ENCODE results near the gene DTX3L. TPM values are rescaled to one million over a fixed set of nuclear protein-coding genes. Genes with fewer than 3 reads are reported as not detected.

The DTX3L gene
- total RNA-seq, 1 donor from 2014 or later = 32.5 TPM

DNA sequence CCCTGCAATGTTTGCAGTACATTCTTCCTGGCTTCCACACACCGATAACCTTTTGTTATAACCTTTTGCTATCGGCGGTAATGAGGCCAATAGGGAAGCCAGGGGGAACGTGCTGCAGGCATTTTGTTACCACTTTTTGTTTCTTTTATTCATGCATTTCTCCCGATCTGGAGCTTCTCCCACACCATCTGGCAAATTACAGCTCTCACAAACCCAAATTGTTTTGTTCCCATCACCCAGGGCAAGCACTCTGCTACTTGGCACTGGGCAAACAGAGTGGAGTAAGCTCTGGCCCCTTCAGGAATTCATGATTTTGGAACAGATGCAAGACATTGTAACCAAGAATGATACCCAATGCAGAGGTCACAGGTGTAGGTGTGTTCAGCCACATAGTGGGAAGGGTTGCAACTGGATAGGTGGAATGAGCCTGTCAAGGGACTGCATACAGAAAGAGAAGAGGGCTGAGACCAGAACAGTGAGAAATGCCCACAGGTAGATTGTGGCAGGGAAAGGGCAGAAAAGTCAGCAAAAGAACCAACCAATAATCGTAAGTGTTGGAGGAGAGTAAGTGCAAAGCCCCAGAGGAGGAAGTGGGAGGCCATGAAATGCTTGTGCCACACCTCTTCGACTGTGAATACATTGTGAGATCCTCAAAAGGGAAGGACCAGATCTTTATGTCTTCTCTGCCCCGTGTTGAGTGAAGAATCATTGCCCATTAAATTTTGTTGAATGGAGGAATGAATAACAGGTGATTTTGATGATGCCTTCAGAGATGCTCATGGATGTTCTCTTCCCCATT is 59.1 kb downstream of the DTX3L start:
- no peak overlapping the region for H3K27ac Mint-ChIP-seq
- no peak overlapping the region for H3K4me3 Mint-ChIP-seq
- H3K27me3 Mint-ChIP-seq (ENCODE audit: low read depth) = peaks cover 36% of the 10 kb centered on the region
- TF ChIP-seq, protein P1, sequence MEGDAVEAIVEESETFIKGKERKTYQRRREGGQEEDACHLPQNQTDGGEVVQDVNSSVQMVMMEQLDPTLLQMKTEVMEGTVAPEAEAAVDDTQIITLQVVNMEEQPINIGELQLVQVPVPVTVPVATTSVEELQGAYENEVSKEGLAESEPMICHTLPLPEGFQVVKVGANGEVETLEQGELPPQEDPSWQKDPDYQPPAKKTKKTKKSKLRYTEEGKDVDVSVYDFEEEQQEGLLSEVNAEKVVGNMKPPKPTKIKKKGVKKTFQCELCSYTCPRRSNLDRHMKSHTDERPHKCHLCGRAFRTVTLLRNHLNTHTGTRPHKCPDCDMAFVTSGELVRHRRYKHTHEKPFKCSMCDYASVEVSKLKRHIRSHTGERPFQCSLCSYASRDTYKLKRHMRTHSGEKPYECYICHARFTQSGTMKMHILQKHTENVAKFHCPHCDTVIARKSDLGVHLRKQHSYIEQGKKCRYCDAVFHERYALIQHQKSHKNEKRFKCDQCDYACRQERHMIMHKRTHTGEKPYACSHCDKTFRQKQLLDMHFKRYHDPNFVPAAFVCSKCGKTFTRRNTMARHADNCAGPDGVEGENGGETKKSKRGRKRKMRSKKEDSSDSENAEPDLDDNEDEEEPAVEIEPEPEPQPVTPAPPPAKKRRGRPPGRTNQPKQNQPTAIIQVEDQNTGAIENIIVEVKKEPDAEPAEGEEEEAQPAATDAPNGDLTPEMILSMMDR (IDR thresholded peaks at IDR 0.05; ENCODE audit: unreplicated experiment) = no peak
- H3K9me3 Mint-ChIP-seq = no peaks in the 10 kb centered on the region
- no peak for DNase-seq (ENCODE audit: low spot score in 2 of 2, unreplicated experiment in 2 of 2)
- peaks cover 11% of the 10 kb centered on the region for H3K4me1 Mint-ChIP-seq
- H3K36me3 Mint-ChIP-seq = no peaks in the 10 kb centered on the region

Other genes with a start within 250 kb of the DTX3L start
- not detected in 3 replicates for gene CSTA, start 239.1 kb upstream of the DTX3L start, total RNA-seq
- 28.6 to 34.0 TPM (median 29.8 TPM) in 3 replicates for gene MIX23, start 181.1 kb upstream of the DTX3L start, total RNA-seq
- gene FAM162A, start 180.2 kb upstream of the DTX3L start, total RNA-seq = 50.8 to 52.8 TPM (median 51.2 TPM) in 3 replicates
- gene WDR5B, start 148.3 kb upstream of the DTX3L start, total RNA-seq = 5.7 to 6.2 TPM (median 6.1 TPM) in 3 replicates
- 63.4 to 66.3 TPM (median 65.6 TPM) in 3 replicates for gene KPNA1, start 49.4 kb upstream of the DTX3L start, total RNA-seq
- 27.3 to 32.5 TPM (median 30.0 TPM) in 3 replicates for gene PARP9, start within 50 bp of the DTX3L start, total RNA-seq
- 0.20 to 0.27 TPM (median 0.22 TPM) in 3 replicates for gene PARP15, start 13.3 kb downstream of the DTX3L start, total RNA-seq
- gene PARP14, start 116.5 kb downstream of the DTX3L start, total RNA-seq = 39.7 to 46.3 TPM (median 40.5 TPM) in 3 replicates
- 10.4 to 11.3 TPM (median 11.1 TPM) in 3 replicates for gene HSPBAP1, start 229.5 kb downstream of the DTX3L start, total RNA-seq
- gene SLC49A4, start 230.7 kb downstream of the DTX3L start, total RNA-seq = 17.8 to 19.2 TPM (median 18.1 TPM) in 3 replicates